TTC549 (cell line): Measurements from ENCODE around the gene CRABP2.

Source experiments
- FAIRE-seq: peaks from 2 replicates; lab custom pipeline; 2012; peaks lifted over from hg19 to GRCh38; lab: Jason Lieb, UNC

CRABP2 gene

GRCh38 chr1:156705321-156705917, at the start of gene CRABP2:
TSS of gene CRABP2 (minus strand) at chr1:156705583. CDS start at chr1:156705446, 137 bp downstream.
- no peak for FAIRE-seq

GRCh38 chr1:156754219-156754618, 48.8 kb upstream of the CRABP2 start:
- no peak for FAIRE-seq

GRCh38 chr1:156752843-156753482, 47.6 kb upstream of the CRABP2 start:
- no peak for FAIRE-seq

- no peak for FAIRE-seq
Measured at GRCh38 chr1:156751757-156752481, 46.5 kb upstream of the CRABP2 start.

DNA sequence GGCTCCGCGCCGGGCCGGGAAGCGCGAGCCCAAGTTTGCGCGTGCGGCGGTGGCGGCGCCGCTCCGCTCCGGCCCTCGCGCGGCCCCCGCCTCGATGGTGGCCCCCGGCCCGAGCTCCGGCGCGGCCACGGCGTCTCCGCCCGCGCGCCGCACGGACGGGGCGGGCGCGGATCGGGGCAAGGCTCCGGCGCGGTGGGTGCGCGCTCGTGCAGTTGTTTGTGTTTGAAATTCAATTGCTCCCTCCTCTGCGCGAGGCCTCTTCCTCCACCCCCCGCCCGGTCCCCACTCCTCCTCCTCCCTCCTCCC, 46.0 kb upstream of the CRABP2 start, which contains the start of gene HDGF:
Gene HDGF (minus strand): TSS at position 225 of the 306 bp plus-strand sequence. CDS start 246 bp downstream, outside the sequence.
- no peak for FAIRE-seq

- FAIRE-seq = no peak
Measured at GRCh38 chr1:156750711-156751450, 45.5 kb upstream of the CRABP2 start.

- no peak for FAIRE-seq
Measured at GRCh38 chr1:156750191-156750672, 44.8 kb upstream of the CRABP2 start.

DNA sequence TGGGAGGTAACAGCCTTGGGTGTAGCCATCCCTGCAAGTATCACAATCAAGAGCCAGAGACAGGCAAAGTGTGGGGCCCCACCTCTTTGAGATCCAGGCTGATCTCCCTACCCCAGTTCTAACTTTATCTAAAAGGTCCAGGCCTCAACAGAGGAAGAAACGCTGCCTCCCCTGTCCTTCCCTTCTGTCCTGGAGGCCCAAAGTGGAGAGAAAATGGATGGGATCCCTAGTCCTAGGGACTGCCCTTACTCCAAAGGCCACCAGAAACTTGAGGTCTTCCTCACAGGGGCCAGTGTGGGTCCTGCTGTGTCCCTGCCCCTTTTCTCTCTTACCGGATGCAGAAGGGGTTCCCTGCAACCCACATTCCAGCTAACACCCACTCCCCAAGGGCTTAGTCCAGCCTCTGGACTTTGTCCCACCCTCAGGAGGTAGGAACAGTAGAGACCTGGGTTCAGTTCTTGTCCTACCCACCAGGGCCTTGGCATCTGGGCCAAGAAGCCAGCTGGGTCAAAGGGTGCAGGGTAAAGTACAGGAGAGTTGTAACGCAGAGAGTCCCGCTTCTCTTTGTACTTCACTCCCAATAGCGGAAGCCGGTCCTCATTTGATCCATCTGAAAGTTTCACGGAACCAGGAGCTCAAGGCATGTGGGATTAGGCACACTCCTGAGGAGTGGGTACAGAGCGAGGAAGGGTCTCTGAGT, 44.2 kb upstream of the CRABP2 start:
- FAIRE-seq = no peak

DNA sequence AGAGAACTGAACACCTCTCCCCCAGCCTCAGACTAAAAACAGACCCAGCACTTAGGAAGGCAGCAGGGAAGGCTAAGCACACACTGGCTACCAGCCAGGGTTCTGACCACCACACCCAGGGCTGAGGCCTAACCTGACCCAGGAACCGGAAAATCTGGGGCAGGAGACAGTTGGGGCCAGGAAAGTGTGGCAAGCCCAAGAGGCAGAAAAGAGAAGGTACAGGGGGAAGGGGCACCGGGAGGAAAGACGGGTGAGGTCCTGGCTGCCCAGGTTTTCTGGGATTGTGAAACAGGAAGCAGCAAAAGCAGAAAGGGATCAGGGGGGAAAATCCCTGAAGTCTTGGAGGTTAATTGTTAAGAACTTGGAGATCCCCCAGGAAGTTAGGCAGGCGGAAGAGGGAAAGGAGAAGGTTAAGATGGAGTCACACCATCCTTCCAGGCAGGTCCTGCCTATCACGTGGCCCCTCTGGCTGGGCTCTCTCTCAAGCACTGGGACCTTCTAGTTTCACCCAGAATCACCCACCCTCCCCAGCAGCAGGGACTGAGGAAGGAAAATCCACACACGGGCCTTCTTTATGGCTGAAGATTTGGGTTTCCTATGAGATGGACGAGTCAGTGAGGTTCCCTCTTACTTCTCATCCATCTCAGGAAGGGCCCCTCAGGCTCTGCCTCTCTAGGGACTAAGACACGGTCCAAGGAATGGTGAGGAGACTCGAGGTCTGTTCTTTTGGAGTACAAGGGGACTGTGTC, 43.5 kb upstream of the CRABP2 start:
- no peak for FAIRE-seq

DNA sequence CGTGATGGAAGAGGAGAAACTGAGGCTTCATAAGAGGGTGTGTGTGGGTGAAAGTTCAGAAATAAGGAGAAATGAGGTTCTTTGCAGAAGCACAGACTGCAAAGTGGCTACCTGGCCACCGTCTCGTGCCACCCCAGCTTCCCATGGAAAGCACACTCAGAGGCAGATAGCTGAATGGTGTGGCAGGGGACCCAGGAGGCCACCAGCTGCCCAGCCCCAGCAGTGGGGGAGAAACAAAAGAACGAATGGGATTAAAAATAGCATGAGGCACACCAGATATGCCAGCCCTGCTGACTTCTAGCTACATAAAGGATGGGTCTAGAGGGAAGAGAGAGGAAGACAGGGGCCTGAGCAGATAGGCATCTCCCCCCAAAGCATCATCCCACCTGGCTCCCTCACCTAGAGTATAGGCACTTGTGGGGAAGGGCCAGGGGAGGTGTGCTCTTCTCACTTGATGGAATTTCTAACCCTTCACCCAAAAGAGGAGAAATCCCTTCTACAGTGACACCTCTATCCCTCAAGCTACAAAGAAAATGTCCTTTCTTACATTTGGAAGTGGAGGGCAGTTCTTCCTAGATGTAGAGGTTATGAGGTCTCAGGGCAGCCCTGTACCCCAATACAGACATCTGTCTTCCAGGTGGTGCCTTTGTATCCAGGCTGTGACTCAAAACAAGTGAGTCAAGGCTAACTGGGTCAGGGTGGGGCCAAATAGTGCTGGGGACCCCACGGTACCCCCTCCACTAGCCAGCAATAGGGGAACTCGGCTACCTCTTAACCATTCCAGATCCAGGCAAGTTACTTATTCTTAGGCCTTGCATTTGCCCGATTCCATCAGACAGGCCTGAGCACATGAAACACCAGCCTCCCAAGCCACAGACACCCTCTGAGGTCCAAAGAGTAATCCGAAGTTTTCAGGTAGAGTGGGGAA, 42.6 kb upstream of the CRABP2 start:
- FAIRE-seq = no peak

- FAIRE-seq = no peak
Measured at GRCh38 chr1:156746728-156747631, 41.6 kb upstream of the CRABP2 start.

DNA sequence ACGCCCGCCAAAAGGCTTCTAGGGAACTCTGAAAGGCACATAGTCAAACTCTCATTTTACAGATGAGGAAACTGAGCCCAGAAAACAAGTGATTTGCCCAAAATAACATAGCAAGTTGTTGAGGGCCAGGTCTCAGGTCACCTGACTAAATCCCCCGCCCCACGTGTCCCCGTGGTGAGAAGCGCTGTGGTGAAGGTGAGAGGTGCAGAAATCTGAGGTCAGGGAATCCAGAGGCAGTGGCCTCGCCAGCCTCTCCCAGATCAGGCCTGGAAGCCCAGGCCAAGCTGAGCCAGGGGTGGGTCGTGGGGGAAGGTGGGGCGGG, 41.0 kb upstream of the CRABP2 start:
- no peak for FAIRE-seq

DNA sequence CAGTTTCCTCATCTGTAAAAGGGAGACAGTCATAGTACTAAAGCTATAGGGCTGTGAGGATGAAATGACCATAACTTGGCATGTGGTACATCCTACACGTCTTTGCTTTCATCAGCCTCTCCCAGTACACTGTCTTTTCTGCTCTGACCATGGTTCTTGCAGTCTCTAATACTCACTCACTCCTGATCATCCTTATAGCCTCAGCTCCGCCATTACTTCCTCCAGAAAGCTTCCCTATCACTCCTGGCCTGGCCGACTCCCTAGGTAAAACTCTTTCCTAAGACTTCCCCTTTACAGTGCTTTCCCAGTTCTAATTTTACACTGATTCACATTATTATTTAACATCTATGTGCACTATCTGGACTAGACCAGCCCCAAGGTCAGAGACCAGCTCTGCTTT, 40.5 kb upstream of the CRABP2 start:
- FAIRE-seq = no peak

GRCh38 chr1:156744786-156745419, 39.5 kb upstream of the CRABP2 start:
- FAIRE-seq = no peak

- no peak for FAIRE-seq
Measured at GRCh38 chr1:156744344-156744743, 39.0 kb upstream of the CRABP2 start.

DNA sequence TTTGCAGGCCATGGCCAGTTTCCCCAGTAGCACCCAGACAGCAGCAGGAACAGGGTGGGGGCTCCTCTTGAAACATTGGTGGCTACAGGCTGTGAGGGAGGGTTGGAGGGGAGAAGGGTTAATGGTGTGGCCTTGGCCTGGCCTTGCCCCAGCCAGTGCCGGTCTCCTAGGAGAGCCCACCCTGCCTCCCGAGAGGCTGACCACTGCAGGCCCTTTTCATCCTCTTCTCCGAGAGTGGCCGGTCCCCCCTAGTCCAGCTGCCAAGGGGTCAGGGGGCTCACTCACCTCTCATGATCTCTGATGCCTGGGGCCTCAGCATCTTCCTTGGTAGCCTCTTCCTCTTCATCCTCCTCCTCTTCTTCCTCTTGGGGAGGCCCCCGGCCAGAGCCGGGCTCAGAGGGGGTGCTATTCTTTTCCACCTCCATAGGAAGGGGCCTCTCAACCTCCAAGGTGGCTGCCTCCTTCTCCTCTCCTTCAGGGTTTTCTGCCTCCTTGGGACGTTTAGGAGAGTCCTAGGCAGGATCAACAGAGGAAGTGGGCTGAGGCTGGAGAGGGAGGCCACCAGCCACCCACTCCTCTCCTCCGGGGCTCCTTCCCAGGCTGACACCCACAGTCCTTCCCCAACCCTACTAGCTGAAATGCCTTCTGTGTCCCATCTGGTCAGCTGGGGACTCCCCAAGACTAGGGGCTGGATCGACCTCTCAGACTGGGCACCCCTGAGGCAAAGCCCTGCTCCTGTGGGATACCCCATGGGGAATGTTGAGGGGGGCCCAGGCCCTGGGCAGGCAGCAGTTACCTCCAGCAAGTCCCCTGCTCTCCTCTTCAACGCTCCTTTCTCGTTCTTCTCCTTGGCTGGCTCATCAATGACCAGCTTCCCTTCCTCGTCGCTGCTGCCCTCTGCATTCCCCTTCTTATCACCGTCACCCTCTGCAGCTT, 38.3 kb upstream of the CRABP2 start:
- no peak for FAIRE-seq

DNA sequence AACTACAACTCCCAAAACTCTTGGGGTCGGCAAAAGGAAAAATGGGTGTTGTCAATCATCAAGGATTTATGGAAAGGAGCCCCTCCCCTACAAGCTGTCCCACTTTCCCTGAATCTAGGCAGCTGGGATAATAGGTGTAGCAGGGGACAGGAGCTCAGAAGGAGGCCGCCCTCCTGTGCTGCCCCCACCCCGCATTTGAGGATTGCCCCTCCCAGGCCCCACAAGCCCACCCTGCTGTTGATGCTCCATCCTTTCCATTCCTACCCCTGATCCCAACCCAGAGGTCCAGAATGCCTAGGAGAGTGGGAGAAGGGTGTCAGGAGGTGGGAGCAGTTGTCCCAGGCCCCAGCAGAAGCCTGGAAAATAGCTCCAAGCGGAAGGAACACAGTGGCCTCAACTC, 37.4 kb upstream of the CRABP2 start:
- FAIRE-seq = no peak

- FAIRE-seq = peak; percentile 48
Measured at GRCh38 chr1:156742017-156742416, 36.6 kb upstream of the CRABP2 start.
